Measurements from ENCODE around the gene NUP35.

DNA sequence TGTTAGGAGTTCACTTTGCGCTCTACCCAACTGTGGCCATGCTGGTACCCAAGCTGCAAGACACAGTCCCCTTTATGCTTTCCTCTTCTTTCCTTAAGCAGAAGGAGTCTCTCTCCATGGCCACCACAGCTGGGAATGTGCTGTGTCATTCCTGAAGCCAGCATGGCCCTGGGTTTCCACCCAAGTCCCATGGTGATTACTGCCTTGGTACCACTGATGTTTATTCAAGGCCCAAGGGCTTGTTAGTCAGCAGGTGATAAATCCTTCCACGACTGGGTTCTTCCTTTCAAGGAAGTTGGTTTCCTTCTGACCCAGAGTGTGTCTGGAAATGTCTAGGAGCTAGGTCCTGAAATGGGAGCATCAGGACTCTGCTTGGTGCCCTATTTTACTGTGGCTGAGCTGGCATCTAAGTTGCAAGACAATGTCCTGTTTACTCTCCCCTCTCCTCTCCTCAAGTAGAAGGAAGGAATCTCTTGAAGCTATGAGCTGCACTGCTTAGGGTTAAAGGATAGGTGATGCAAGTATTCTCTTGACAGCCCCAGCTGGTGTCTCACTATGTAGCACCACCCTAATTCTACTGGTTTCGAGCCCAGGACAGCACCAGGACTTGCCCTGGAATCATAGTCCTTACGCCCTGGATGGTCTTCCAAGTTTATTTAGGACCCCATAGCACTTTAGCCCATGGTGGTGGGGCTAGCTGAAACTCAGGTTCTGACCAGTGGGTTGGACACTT, 18.7 kb upstream of the NUP35 start:
- TF ChIP-seq POLR2A (IDR thresholded peaks at IDR 0.05; ENCODE audit: low read depth, low read length) (no peak), TAF1 (IDR thresholded peaks at IDR 0.05; ENCODE audit: low read depth, low read length) (no peak), POLR2AphosphoS5 (IDR thresholded peaks at IDR 0.05; ENCODE audit: low read depth, low read length) (no peak)
